Measurements from ENCODE around the gene TBC1D10B.
A peak's percentile ranks its signal among the peaks of the same experiment; 100 is the strongest.

Gene TBC1D10B

GRCh38 chr16:30372038-30372712 lies 1.9 kb upstream of the TBC1D10B start:
- DNase-seq, result no peak

GRCh38 chr16:30371248-30371816 lies 1.0 kb upstream of the TBC1D10B start:
- no peak for DNase-seq

GRCh38 chr16:30369938-30370455 lies 297 bp downstream of the TBC1D10B start:
- DNase-seq, result no peak

GRCh38 chr16:30369091-30369937 lies 980 bp downstream of the TBC1D10B start:
- DNase-seq, result peak; percentile 19 to 32

GRCh38 chr16:30368792-30369090 lies 1.6 kb downstream of the TBC1D10B start:
- DNase-seq, result no peak

GRCh38 chr16:30368122-30368791 lies 2.0 kb downstream of the TBC1D10B start:
- peak in 1 of 2 experiments; percentile 23 for DNase-seq

GRCh38 chr16:30367349-30368009 lies 2.8 kb downstream of the TBC1D10B start:
- no peak for DNase-seq

- no peak for DNase-seq
Observed at GRCh38 chr16:30366511-30366910, 3.8 kb downstream of the TBC1D10B start.

- DNase-seq, result no peak
Observed at GRCh38 chr16:30365200-30365599, 5.1 kb downstream of the TBC1D10B start.

GRCh38 chr16:30361180-30361579 lies 9.1 kb downstream of the TBC1D10B start:
- no peak for DNase-seq

- DNase-seq, result no peak
Observed at GRCh38 chr16:30359871-30360170, 10.5 kb downstream of the TBC1D10B start.

GRCh38 chr16:30358990-30359870 lies 11.1 kb downstream of the TBC1D10B start:
- no peak for DNase-seq

GRCh38 chr16:30358577-30358936 lies 11.7 kb downstream of the TBC1D10B start:
- DNase-seq, result no peak

- no peak for DNase-seq
Observed at GRCh38 chr16:30357715-30358576, 12.3 kb downstream of the TBC1D10B start.

GRCh38 chr16:30357085-30357714 lies 13.1 kb downstream of the TBC1D10B start:
- no peak for DNase-seq

- DNase-seq, result peak; percentile 21
Observed at GRCh38 chr16:30356401-30357084, 13.8 kb downstream of the TBC1D10B start.

- no peak for DNase-seq
Observed at GRCh38 chr16:30355954-30356308, 14.4 kb downstream of the TBC1D10B start.

GRCh38 chr16:30355144-30355953 lies 14.9 kb downstream of the TBC1D10B start, which contains the start of gene CD2BP2:
Gene CD2BP2 (minus strand): TSS chr16:30355308. CDS start chr16:30354681, 627 bp downstream.
- DNase-seq, result peak; percentile 91 to 94
